GM23338 (cell line): ENCODE data around the gene CSTF1. TPM values are rescaled to one million over a fixed set of nuclear protein-coding genes. Genes with fewer than 3 reads are reported as not detected.

Source experiments
- ATAC-seq: fragments of 200-7000 bp; cut with Tn5 transposase; 3 replicates; pipeline ENCODE4 v1.9.1; 2020
- DNase-seq: peaks from one replicate; pipeline ENCODE4 v3.0.0-alpha.2; 2015; ENCODE audit warnings: low spot score
- H2AFZ ChIP-seq: fragments of 200-600 bp; sonication (generic); 2 replicates; pipeline ENCODE4 v1.8.0; 2016; ENCODE audit warnings: antibody characterized with exemption, mild to moderate bottlenecking, moderate library complexity
- H3F3A ChIP-seq: fragments of 200-600 bp; sonication (generic); replicated peaks from 2 replicates; pipeline ENCODE4 v1.8.0; 2017; ENCODE audit warnings: antibody characterized with exemption, mixed run types, low read depth
- H3K27ac ChIP-seq: fragments of 200-600 bp; sonication (generic); 2 replicates; pipeline ENCODE4 v1.6.1; 2016; ENCODE audit warnings: low read depth
- H3K27me3 ChIP-seq: fragments of 200-600 bp; sonication (generic); 2 replicates; pipeline ENCODE4 v1.8.0; 2016; ENCODE audit warnings: mild to moderate bottlenecking, mixed run types, moderate library complexity; ENCODE audit not compliant: insufficient read depth
- H3K36me3 ChIP-seq: fragments of 200-600 bp; sonication (generic); 2 replicates; pipeline ENCODE4 v1.8.0; 2016; ENCODE audit warnings: mild to moderate bottlenecking; ENCODE audit not compliant: insufficient read depth
- H3K4me1 ChIP-seq: fragments of 200-600 bp; sonication (generic); 2 replicates; pipeline ENCODE4 v1.8.0; 2016; ENCODE audit warnings: mild to moderate bottlenecking, moderate library complexity; ENCODE audit not compliant: insufficient read depth
- H3K4me2 ChIP-seq: fragments of 200-600 bp; sonication (generic); 2 replicates; pipeline ENCODE4 v1.7.1; 2017; ENCODE audit warnings: mixed run types
- H3K4me3 ChIP-seq: fragments of 200-600 bp; sonication (generic); 2 replicates; pipeline ENCODE4 v1.6.1; 2016; ENCODE audit warnings: mixed run types
- H3K79me2 ChIP-seq: fragments of 200-600 bp; sonication (generic); replicated peaks from 2 replicates; pipeline ENCODE4 v1.8.0; 2017; ENCODE audit warnings: mild to moderate bottlenecking; ENCODE audit not compliant: insufficient read depth
- H3K9me2 ChIP-seq: fragments of 200-600 bp; sonication (generic); 2 replicates; pipeline ENCODE4 v1.8.0; 2017; ENCODE audit not compliant: insufficient read depth
- H4K20me1 ChIP-seq: fragments of 200-600 bp; sonication (generic); replicated peaks from 2 replicates; pipeline ENCODE4 v1.8.0; 2017; ENCODE audit warnings: mild to moderate bottlenecking; ENCODE audit not compliant: insufficient read depth
- H3K27ac Mint-ChIP-seq: 2 replicates; pipeline ENCODE4 v1.8.0; 2020; ENCODE audit warnings: inconsistent platforms, mild to moderate bottlenecking, moderate library complexity, mixed read lengths
- H3K27me3 Mint-ChIP-seq: 3 replicates; pipeline ENCODE4 v1.8.0; 2022; ENCODE audit warnings: low read depth, mild to moderate bottlenecking, moderate library complexity, mixed read lengths, inconsistent platforms; ENCODE audit not compliant: insufficient read depth, poor library complexity
- H3K36me3 Mint-ChIP-seq: 3 replicates; pipeline ENCODE4 v1.8.0; 2021; ENCODE audit warnings: low read depth, mild to moderate bottlenecking, inconsistent platforms, moderate library complexity, mixed read lengths
- H3K4me1 Mint-ChIP-seq: 3 replicates; pipeline ENCODE4 v1.8.0; 2020; ENCODE audit warnings: mild to moderate bottlenecking, inconsistent platforms, mixed read lengths
- H3K4me3 Mint-ChIP-seq: 3 replicates; pipeline ENCODE4 v1.8.0; 2021; ENCODE audit warnings: moderate library complexity, mild to moderate bottlenecking, inconsistent platforms, mixed read lengths
- H3K9me3 Mint-ChIP-seq: 3 replicates; pipeline ENCODE4 v1.8.0; 2020; ENCODE audit warnings: moderate library complexity, mild to moderate bottlenecking, inconsistent platforms, mixed read lengths
- EZH2 ChIP-seq: fragments of 200-600 bp; sonication (generic); IDR thresholded peaks from one replicate; pipeline ENCODE4 v1.8.0; 2017; ENCODE audit warnings: antibody characterized with exemption, mild to moderate bottlenecking, low read depth; ENCODE audit not compliant: unreplicated experiment
- JUNB ChIP-seq: IDR thresholded peaks from one replicate; pipeline ENCODE4 v1.6.1; 2016; ENCODE audit warnings: antibody characterized with exemption; ENCODE audit not compliant: unreplicated experiment
- ZNF331 ChIP-seq: fragments of 250-450 bp; sonication (Bioruptor Pico); IDR thresholded peaks from 2 replicates; pipeline ENCODE4 v1.5.0; 2020; ENCODE audit warnings: low read depth, mild to moderate bottlenecking, moderate library complexity
- polyA plus RNA-seq: library from polyadenylated mRNA; unstranded; fragments of >200 nt; fragmentation: Nextera tagmentation; extraction: Ambion mirVana; gene quantifications from 2 replicates; pipeline ENCODE4 v1.2.1, GENCODE V29; 2016
- total RNA-seq: library from RNA; depleted of rRNA; stranded (reverse); fragments of >200 nt; shearing (Covaris generic); gene quantifications from 2 replicates; pipeline ENCODE4 v1.2.3, GENCODE V29; 2014
- TF ChIP-seq, protein P1 (sequence below): IDR thresholded peaks from one replicate; pipeline ENCODE4 v1.6.1; 2018; ENCODE audit warnings: antibody characterized with exemption; ENCODE audit not compliant: unreplicated experiment
- TF ChIP-seq, protein P2 (sequence below): IDR thresholded peaks from 2 replicates; pipeline ENCODE4 v1.6.1; 2016; ENCODE audit warnings: antibody characterized with exemption
- TF ChIP-seq, protein P3 (sequence below): fragments of 250-450 bp; sonication (Bioruptor Pico); IDR thresholded peaks from 2 replicates; pipeline ENCODE4 v1.5.0; 2020; ENCODE audit warnings: mild to moderate bottlenecking, moderate library complexity

CSTF1 gene
- total and polyA plus RNA-seq, 2 experiments from 2014 or later: 21.5 to 62.3 TPM

DNA sequence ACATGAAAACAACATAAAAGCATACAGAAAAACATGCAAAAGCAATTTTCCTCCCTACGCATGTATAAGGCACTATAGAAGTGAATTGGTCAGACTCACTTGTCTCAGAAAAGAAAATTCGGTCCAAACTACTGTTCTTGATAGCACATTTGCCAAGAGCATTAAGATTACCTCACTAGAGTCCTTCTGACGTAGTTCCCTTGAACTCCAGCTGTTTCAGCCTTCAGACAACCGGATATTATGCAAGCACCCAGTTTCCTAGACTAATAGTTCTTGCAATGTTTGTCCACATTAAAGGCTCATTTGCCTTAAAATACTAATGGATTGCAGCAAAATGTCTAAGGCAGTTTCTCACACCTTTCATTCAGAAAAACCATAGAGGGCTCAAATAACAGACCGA, 17.1 kb downstream of the CSTF1 start:
- Histone ChIP-seq H3K9me2 (no peaks in the 10 kb centered on the region), H3K4me2 (no peak overlapping the region), H2AFZ (no peak overlapping the region), H3K27me3 (no peaks in the 10 kb centered on the region), H3K36me3 (peaks cover 11% of the 10 kb centered on the region), H3K4me1 (no peaks in the 10 kb centered on the region), H3K4me3 (no peak overlapping the region), H3K27ac (no peak overlapping the region), H3K79me2 (peaks cover 15% of the 10 kb centered on the region), H3F3A (no peaks in the 10 kb centered on the region), H4K20me1 (no peaks in the 10 kb centered on the region; the same call in 1 of the 2 replicates)
- TF ChIP-seq, protein P1, sequence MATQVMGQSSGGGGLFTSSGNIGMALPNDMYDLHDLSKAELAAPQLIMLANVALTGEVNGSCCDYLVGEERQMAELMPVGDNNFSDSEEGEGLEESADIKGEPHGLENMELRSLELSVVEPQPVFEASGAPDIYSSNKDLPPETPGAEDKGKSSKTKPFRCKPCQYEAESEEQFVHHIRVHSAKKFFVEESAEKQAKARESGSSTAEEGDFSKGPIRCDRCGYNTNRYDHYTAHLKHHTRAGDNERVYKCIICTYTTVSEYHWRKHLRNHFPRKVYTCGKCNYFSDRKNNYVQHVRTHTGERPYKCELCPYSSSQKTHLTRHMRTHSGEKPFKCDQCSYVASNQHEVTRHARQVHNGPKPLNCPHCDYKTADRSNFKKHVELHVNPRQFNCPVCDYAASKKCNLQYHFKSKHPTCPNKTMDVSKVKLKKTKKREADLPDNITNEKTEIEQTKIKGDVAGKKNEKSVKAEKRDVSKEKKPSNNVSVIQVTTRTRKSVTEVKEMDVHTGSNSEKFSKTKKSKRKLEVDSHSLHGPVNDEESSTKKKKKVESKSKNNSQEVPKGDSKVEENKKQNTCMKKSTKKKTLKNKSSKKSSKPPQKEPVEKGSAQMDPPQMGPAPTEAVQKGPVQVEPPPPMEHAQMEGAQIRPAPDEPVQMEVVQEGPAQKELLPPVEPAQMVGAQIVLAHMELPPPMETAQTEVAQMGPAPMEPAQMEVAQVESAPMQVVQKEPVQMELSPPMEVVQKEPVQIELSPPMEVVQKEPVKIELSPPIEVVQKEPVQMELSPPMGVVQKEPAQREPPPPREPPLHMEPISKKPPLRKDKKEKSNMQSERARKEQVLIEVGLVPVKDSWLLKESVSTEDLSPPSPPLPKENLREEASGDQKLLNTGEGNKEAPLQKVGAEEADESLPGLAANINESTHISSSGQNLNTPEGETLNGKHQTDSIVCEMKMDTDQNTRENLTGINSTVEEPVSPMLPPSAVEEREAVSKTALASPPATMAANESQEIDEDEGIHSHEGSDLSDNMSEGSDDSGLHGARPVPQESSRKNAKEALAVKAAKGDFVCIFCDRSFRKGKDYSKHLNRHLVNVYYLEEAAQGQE: no peak
- no peak for TF ChIP-seq EZH2
- no peak for TF ChIP-seq ZNF331 (CRISPR knock-in tag)
- TF ChIP-seq JUNB: no peak
- TF ChIP-seq, protein P2, sequence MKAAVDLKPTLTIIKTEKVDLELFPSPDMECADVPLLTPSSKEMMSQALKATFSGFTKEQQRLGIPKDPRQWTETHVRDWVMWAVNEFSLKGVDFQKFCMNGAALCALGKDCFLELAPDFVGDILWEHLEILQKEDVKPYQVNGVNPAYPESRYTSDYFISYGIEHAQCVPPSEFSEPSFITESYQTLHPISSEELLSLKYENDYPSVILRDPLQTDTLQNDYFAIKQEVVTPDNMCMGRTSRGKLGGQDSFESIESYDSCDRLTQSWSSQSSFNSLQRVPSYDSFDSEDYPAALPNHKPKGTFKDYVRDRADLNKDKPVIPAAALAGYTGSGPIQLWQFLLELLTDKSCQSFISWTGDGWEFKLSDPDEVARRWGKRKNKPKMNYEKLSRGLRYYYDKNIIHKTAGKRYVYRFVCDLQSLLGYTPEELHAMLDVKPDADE: no peak
- TF ChIP-seq, protein P3, sequence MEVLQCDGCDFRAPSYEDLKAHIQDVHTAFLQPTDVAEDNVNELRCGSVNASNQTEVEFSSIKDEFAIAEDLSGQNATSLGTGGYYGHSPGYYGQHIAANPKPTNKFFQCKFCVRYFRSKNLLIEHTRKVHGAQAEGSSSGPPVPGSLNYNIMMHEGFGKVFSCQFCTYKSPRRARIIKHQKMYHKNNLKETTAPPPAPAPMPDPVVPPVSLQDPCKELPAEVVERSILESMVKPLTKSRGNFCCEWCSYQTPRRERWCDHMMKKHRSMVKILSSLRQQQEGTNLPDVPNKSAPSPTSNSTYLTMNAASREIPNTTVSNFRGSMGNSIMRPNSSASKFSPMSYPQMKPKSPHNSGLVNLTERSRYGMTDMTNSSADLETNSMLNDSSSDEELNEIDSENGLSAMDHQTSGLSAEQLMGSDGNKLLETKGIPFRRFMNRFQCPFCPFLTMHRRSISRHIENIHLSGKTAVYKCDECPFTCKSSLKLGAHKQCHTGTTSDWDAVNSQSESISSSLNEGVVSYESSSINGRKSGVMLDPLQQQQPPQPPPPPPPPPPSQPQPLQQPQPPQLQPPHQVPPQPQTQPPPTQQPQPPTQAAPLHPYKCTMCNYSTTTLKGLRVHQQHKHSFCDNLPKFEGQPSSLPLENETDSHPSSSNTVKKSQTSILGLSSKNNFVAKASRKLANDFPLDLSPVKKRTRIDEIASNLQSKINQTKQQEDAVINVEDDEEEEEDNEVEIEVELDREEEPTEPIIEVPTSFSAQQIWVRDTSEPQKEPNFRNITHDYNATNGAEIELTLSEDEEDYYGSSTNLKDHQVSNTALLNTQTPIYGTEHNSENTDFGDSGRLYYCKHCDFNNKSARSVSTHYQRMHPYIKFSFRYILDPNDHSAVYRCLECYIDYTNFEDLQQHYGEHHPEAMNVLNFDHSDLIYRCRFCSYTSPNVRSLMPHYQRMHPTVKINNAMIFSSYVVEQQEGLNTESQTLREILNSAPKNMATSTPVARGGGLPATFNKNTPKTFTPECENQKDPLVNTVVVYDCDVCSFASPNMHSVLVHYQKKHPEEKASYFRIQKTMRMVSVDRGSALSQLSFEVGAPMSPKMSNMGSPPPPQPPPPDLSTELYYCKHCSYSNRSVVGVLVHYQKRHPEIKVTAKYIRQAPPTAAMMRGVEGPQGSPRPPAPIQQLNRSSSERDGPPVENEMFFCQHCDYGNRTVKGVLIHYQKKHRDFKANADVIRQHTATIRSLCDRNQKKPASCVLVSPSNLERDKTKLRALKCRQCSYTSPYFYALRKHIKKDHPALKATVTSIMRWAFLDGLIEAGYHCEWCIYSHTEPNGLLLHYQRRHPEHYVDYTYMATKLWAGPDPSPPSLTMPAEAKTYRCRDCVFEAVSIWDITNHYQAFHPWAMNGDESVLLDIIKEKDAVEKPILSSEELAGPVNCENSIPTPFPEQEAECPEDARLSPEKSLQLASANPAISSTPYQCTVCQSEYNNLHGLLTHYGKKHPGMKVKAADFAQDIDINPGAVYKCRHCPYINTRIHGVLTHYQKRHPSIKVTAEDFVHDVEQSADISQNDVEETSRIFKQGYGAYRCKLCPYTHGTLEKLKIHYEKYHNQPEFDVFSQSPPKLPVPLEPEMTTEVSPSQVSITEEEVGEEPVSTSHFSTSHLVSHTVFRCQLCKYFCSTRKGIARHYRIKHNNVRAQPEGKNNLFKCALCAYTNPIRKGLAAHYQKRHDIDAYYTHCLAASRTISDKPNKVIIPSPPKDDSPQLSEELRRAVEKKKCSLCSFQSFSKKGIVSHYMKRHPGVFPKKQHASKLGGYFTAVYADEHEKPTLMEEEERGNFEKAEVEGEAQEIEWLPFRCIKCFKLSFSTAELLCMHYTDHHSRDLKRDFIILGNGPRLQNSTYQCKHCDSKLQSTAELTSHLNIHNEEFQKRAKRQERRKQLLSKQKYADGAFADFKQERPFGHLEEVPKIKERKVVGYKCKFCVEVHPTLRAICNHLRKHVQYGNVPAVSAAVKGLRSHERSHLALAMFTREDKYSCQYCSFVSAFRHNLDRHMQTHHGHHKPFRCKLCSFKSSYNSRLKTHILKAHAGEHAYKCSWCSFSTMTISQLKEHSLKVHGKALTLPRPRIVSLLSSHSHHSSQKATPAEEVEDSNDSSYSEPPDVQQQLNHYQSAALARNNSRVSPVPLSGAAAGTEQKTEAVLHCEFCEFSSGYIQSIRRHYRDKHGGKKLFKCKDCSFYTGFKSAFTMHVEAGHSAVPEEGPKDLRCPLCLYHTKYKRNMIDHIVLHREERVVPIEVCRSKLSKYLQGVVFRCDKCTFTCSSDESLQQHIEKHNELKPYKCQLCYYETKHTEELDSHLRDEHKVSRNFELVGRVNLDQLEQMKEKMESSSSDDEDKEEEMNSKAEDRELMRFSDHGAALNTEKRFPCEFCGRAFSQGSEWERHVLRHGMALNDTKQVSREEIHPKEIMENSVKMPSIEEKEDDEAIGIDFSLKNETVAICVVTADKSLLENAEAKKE (CRISPR knock-in tag): no peak
- Mint-ChIP-seq H3K27ac (no peak overlapping the region), H3K27me3 (no peaks in the 10 kb centered on the region), H3K4me1 (no peaks in the 10 kb centered on the region), H3K36me3 (peaks cover 38% of the 10 kb centered on the region), H3K4me3 (no peak overlapping the region), H3K9me3 (no peaks in the 10 kb centered on the region)
- no peak for DNase-seq
- ATAC-seq: no peak
